NT2/D1 (cell line): Measurements from ENCODE around the gene PIEZO1.

Experiments
- SUZ12 ChIP-seq: IDR thresholded peaks from 2 replicates; pipeline ENCODE4 v1.6.1; 2011; ENCODE audit not compliant: insufficient read length, insufficient read depth; ENCODE audit errors: extremely low read depth
- YY1 ChIP-seq: IDR thresholded peaks from 2 replicates; pipeline ENCODE4 v1.6.1; 2011; ENCODE audit not compliant: insufficient read length, insufficient read depth
- ZNF274 ChIP-seq: IDR thresholded peaks from 2 replicates; pipeline ENCODE4 v1.6.1; 2011; ENCODE audit warnings: mild to moderate bottlenecking, low read depth, low read length

- TF ChIP-seq YY1 (no peak), ZNF274 (no peak), SUZ12 (no peak)
Measured at GRCh38 chr16:88828711-88829110, 43.7 kb upstream of the PIEZO1 start.
